Right atrium auricular region (tissue), 2 donors: ENCODE measurements around the gene DUS1L. TPM values are rescaled to one million over a fixed set of nuclear protein-coding genes. Genes with fewer than 3 reads are reported as not detected.

Experiments
- DNase-seq: peaks from one replicate; pipeline ENCODE4 v3.0.0-alpha.2; 2019; ENCODE audit warnings: low spot score
- H3K27ac ChIP-seq, 2 donors: fragments of 200-600 bp; sonication (generic); 1 replicate in 1 of 2; 2 replicates in 1 of 2; pipeline ENCODE4 v1.5.1; 2016 to 2019
- H3K27me3 ChIP-seq, 2 donors: fragments of 200-600 bp; sonication (generic); one replicate each; pipeline versions ENCODE4 v1.5.1 to v1.6.0; 2017 to 2019
- H3K36me3 ChIP-seq: fragments of 200-600 bp; sonication (generic); one replicate; pipeline ENCODE4 v1.5.1; 2016
- H3K4me1 ChIP-seq, 2 donors: fragments of 200-600 bp; sonication (generic); one replicate each; pipeline versions ENCODE4 v1.5.1 to v1.6.0; 2017 to 2019
- H3K4me3 ChIP-seq, 2 donors: fragments of 200-600 bp; sonication (generic); 1 replicate in 1 of 2; 2 replicates in 1 of 2; pipeline ENCODE4 v1.5.1; 2017 to 2019; ENCODE audit warnings: mild to moderate bottlenecking in 1 of 2, moderate library complexity in 1 of 2
- H3K9me3 ChIP-seq, 2 donors: fragments of 200-600 bp; sonication (generic); one replicate each; pipeline ENCODE4 v1.5.1; 2019
- CTCF ChIP-seq, 2 donors: fragments of 200-600 bp; sonication (generic); IDR thresholded peaks; one replicate each; pipeline ENCODE4 v1.5.1; 2019; ENCODE audit warnings: antibody characterized with exemption in 2 of 2
- total RNA-seq, 2 donors: library from RNA; depleted of rRNA; stranded (reverse); fragments of >200 nt; gene quantifications; one replicate each; pipeline ENCODE4 v1.1.0, GENCODE V29; 2016

DUS1L gene
- total RNA-seq, 2 donors from 2014 or later = 33.3 to 45.7 TPM

DNA sequence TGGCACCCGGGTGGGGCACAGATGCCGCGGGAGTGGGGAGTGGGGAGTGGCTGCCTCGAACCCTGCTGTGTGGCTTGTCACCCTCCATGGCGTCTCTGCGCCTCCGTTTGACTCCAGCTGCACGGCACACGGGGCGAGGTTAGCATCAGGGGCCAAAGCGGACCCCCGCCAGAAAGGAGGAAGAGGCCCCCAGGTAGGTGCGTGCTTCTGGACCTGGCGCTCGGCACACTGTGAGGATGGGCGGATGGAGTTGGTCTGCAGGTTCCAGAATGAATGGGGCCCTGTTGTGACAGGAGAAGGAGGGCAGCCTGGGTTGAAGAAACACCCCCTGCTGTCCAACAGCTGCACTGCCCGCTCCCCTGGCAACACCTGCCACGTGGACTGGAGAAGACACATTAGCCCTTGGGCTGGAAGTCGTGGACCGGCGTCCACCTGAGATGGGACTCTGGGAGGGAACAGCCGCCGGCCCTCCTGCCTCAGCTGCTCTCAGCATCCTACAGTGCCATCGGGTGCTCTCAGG, 41.8 kb upstream of the DUS1L start:
- no peak for TF ChIP-seq CTCF (IDR thresholded peaks at IDR 0.05)
- Histone ChIP-seq H3K9me3 (no peaks in the 10 kb centered on the region), H3K27me3 (no peaks in the 10 kb centered on the region), H3K36me3 (no peaks in the 10 kb centered on the region), H3K4me3 (no peak overlapping the region), H3K4me1 (peaks cover 0 to 32% of the 10 kb centered on the region in 2 donors), H3K27ac (no peak overlapping the region)
- DNase-seq = no peak

DNA sequence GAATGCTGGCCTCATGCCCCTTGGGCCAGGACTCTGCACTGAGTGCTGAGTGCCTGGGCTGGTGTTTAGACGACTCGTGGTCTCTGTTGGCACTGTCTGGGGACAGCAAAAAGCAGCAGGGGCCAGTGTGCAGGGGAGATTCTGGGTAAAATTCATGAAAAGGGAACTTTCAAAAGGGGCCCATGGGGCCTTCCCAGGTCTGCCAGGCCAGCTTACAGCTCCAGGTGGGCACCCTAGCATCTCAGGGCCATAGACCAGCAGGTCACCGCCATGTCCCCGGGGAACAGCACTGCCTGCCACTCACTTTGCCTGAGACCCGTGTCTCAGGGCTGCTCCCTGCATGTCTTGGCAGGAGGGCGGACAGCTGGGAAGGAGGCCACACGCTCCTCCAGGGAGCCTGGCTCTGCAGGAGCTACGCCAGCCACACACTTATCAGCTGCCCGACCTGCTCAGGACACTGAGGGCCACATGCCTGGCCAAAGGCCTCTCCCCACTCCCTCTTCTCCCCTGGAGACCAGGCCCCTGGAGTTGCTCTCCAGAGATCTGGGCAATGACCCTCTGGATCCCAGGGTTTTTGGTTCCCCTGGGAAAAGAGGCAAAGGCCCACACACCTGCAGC, 41.2 kb upstream of the DUS1L start:
- H3K4me1 ChIP-seq = peaks cover 0 to 36% of the 10 kb centered on the region in 2 donors
- DNase-seq = no peak
- peak overlapping the region in 1 of 2 donors; percentile 30 for H3K4me3 ChIP-seq
- peak overlapping the region; percentile 46 to 50 for H3K27ac ChIP-seq
- no peaks in the 10 kb centered on the region for H3K9me3 ChIP-seq
- no peak for TF ChIP-seq CTCF (IDR thresholded peaks at IDR 0.05)
- H3K36me3 ChIP-seq = no peaks in the 10 kb centered on the region
- no peaks in the 10 kb centered on the region for H3K27me3 ChIP-seq

DNA sequence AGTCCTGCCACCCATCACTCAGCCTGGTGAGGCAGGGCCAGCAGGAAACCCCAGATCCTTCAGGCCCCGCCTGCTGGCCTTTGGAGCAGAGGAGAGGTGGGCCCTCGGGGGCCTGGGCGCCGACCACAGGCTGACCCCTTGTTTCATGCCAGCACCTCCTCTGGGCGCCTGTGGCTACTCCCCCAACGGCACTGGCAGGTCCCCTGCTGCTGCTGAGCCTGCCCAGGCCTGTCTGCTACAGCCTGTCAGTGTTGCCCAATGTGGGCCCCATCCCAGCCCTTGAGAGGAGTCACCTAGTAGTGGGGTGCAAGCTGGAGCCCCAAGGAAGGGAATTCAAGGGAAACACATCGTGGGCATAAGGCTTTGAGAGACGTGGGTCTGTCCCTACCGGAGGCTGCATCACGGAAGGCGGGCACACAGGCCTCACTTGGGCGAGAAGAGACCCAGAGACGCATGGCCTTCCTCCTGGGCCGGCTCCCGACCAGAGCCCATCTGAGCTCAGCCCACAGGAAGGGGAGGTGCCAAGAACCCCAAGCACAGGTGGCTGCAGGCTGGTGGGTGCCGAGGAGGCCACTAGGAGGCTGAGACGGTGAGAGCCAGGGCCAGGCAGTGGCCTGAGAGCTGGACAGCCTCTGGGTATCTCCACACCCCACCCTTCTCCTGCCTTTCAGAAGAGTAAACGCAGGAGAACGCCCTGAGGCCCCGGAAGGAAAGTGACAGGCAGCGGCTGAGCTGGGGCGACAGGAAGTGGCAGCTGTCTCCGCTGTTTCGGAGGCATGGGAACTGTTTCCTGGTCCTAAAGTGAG, 40.5 kb upstream of the DUS1L start:
- no peaks in the 10 kb centered on the region for H3K27me3 ChIP-seq
- peak overlapping the region in 1 of 2 donors; percentile 30 for H3K4me3 ChIP-seq
- peak overlapping the region; percentile 46 to 50 for H3K27ac ChIP-seq
- H3K36me3 ChIP-seq = no peaks in the 10 kb centered on the region
- DNase-seq = no peak
- peaks cover 0 to 43% of the 10 kb centered on the region in 2 donors for H3K4me1 ChIP-seq
- no peaks in the 10 kb centered on the region for H3K9me3 ChIP-seq
- TF ChIP-seq CTCF (IDR thresholded peaks at IDR 0.05) = peak in 1 of 2 donors; percentile 23

- H3K27ac ChIP-seq = no peak overlapping the region
- no peak overlapping the region for H3K4me3 ChIP-seq
- TF ChIP-seq CTCF (IDR thresholded peaks at IDR 0.05) = no peak
- H3K9me3 ChIP-seq = no peaks in the 10 kb centered on the region
- H3K36me3 ChIP-seq = no peaks in the 10 kb centered on the region
- H3K4me1 ChIP-seq = peaks cover 0 to 50% of the 10 kb centered on the region in 2 donors
- DNase-seq = no peak
- H3K27me3 ChIP-seq = no peaks in the 10 kb centered on the region
These were observed 39.8 kb upstream of the DUS1L start for GRCh38 chr17:82105417-82105881.

GRCh38 chr17:82104797-82105416, 39.3 kb upstream of the DUS1L start:
- Histone ChIP-seq H3K9me3 (no peaks in the 10 kb centered on the region), H3K27ac (no peak overlapping the region), H3K4me1 (peaks cover 0 to 54% of the 10 kb centered on the region in 2 donors), H3K4me3 (no peak overlapping the region), H3K27me3 (no peaks in the 10 kb centered on the region), H3K36me3 (no peaks in the 10 kb centered on the region)
- TF ChIP-seq CTCF (IDR thresholded peaks at IDR 0.05) = no peak
- no peak for DNase-seq
